Dedifferentiated amniotic fluid mesenchymal stem cell (primary cell): Measurements from ENCODE around the gene PHLDA2.

Experiments used
- DNase-seq: peaks from one replicate; pipeline ENCODE4 v3.0.0-alpha.2; 2016; ENCODE audit errors: extremely low spot score

PHLDA2 gene

DNA sequence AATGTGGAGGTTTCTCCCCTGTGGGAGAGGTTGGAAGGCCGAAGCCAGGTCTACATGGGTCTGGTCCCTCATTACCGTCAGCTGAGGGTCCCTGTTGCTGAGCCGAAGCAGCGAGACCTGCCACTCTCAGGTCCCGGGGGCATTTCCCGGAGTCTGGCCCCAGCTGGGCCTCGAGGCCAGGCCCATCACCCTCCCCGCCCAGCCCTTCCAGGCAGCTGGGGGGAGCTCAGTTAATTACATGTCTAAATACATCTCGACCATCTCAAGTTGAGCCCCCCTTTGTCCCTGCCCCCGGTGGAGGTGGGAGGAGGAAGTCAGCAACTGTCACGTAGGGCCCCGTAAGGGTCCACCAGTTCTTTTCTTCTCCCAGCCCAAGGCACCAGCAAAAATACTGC, 47.2 kb downstream of the PHLDA2 start:
- no peak for DNase-seq

GRCh38 chr11:2881076-2881980, 47.9 kb downstream of the PHLDA2 start:
- no peak for DNase-seq

- no peak for DNase-seq
Measured at GRCh38 chr11:2880646-2881045, 48.6 kb downstream of the PHLDA2 start.

DNA sequence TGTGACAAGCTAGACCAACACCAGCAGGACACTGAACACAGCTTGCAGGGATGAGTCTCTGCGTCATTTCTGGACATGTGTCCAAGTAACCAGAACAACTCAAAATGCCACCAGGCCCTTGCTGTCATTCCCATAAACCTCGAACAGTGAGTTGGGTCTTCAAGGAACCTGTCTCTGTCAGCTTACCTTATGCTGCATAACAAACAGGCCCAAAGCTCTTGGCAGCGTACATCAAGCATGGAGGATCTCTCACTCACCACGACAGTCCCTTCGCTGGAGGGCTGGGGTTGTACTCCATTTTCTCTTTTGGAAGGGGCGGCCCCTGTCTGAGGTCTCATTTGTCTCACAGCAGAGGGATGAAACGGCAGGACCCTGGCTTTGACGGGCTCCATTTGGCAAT, 50.4 kb downstream of the PHLDA2 start:
- no peak for DNase-seq
